ENCODE data around the gene SH2D6. TPM values are rescaled to one million over a fixed set of nuclear protein-coding genes. Genes with fewer than 3 reads are reported as not detected.
A peak's percentile ranks its signal among the peaks of the same experiment; 100 is the strongest.

SH2D6 gene
- total and polyA plus RNA-seq, 9 of the 15 experiments (the other 6 are each of a cell fraction or from before 2014, with no cell fraction given) = 0.07 to 0.76 (median 0.33) TPM; not detected in 2

- no peak for TF ChIP-seq ZHX1 (conservative IDR thresholded peaks at IDR 0.05; ENCODE audit: low read length)
- TF ChIP-seq MAFG (tag; conservative IDR thresholded peaks at IDR 0.05) = peak; percentile 57
- no peak for TF ChIP-seq POLR2G (IDR thresholded peaks at IDR 0.05; ENCODE audit: low read depth, low read length)
- no peak for TF ChIP-seq CSDE1 (IDR thresholded peaks at IDR 0.05)
- TF ChIP-seq ZBTB7A (IDR thresholded peaks at IDR 0.05; ENCODE audit: borderline replicate concordance, control insufficient read depth, low read depth, low read length) = 0 out of 2 replicates have a peak, but pooled peaks have one; percentile 44
- TF ChIP-seq GTF2F1 (IDR thresholded peaks at IDR 0.05; ENCODE audit: low read depth, low read length) = no peak
These were observed 11.4 kb downstream of the SH2D6 start (continued) for GRCh38 chr2:85429924-85430289.

- H3K4me1 ChIP-seq (replicated peaks in 1 of 2; ENCODE audit: control insufficient read depth in 2 of 2, insufficient read depth in 2 of 2, low read length in 2 of 2) = peaks cover 33 to 54% of the 10 kb centered on the region in 2 experiments
- POLR2A ChIA-PET = interaction anchor here (0.6 to 63.9 kb wide), 5 partner anchors 9 to 364 kb away, joined by 3 to 1576 read pairs (median 3); partner anchors contain the start of genes GGCX and MAT2A
- TF ChIP-seq PKNOX1 (IDR thresholded peaks at IDR 0.05) (0 out of 2 replicates have a peak, but pooled peaks have one; percentile 17), PPARD (CRISPR knock-in tag; IDR thresholded peaks at IDR 0.05) (no peak), HBP1 (CRISPR knock-in tag; IDR thresholded peaks at IDR 0.05) (no peak), NFIX (CRISPR knock-in tag; IDR thresholded peaks at IDR 0.05; ENCODE audit: low read depth) (no peak)
These were observed 12.4 kb downstream of the SH2D6 start for GRCh38 chr2:85430752-85431569.

More at GRCh38 chr2:85430752-85431569, 12.4 kb downstream of the SH2D6 start:
- Histone ChIP-seq H3K9me1 (ENCODE audit: control insufficient read depth, insufficient read depth, low read length) (no peaks in the 10 kb centered on the region), H3K9me3 (replicated peaks; ENCODE audit: control insufficient read depth, insufficient read depth, low read depth, low read length) (no peaks in the 10 kb centered on the region), H3K79me2 (ENCODE audit: control insufficient read depth, insufficient read depth, low read length) (no peaks in the 10 kb centered on the region), H2AFZ (ENCODE audit: low read depth, low read length) (no peak overlapping the region), H4K20me1 (replicated peaks; ENCODE audit: control insufficient read depth, insufficient read depth, low read length) (no peaks in the 10 kb centered on the region), H3K27me3 (ENCODE audit: control insufficient read depth in 2 of 2, insufficient read depth in 2 of 2, low read length in 2 of 2) (no peaks in the 10 kb centered on the region), H3K36me3 (ENCODE audit: control insufficient read depth, insufficient read depth, low read length) (no peaks in the 10 kb centered on the region), H3K4me3 (no peak overlapping the region), H3K4me2 (ENCODE audit: insufficient read depth, low read length) (no peak overlapping the region), H3K27ac (ENCODE audit: extremely low read depth, low read depth, low read length) (no peak overlapping the region), H3K9ac (ENCODE audit: insufficient read depth in 1 of 2, low read depth in 2 of 2, low read length in 2 of 2) (peak overlapping the region in 1 of 2 experiments; percentile 33; a peak in 1 of 4 replicates)
- intact Hi-C loops (cut with micrococcal nuclease) = no loop called here
- DNase-seq (ENCODE audit: extremely low read depth in 1 of 4, low spot score in 3 of 4) = no peak
- WGBS (ENCODE audit: insufficient coverage, low coverage, missing lambda C conversion rate) = 77% methylated on average over 7 of the region's 16 CpGs
- ATAC-seq = no peak
- in situ Hi-C loops (cut with MboI) = no loop called here
- CTCF ChIA-PET (ENCODE audit: low intra/inter-chr PET ratio) = no interaction called here
- no peak for FAIRE-seq
- BruUV-seq (replicated peaks) = no TSS peak

All from K562 (cell line).